KG1 (cell line): ENCODE data around the gene TNKS2.
"Not testable (repeated sequence)": the region's sequence is repeated elsewhere in the genome, so short reads cannot be mapped to it uniquely, and the experiment has no call there.

Experiments
- DNase-seq: peaks from one replicate; lab custom pipeline; 2025; lab: John Stamatoyannopoulos, UW

Gene TNKS2

DNA sequence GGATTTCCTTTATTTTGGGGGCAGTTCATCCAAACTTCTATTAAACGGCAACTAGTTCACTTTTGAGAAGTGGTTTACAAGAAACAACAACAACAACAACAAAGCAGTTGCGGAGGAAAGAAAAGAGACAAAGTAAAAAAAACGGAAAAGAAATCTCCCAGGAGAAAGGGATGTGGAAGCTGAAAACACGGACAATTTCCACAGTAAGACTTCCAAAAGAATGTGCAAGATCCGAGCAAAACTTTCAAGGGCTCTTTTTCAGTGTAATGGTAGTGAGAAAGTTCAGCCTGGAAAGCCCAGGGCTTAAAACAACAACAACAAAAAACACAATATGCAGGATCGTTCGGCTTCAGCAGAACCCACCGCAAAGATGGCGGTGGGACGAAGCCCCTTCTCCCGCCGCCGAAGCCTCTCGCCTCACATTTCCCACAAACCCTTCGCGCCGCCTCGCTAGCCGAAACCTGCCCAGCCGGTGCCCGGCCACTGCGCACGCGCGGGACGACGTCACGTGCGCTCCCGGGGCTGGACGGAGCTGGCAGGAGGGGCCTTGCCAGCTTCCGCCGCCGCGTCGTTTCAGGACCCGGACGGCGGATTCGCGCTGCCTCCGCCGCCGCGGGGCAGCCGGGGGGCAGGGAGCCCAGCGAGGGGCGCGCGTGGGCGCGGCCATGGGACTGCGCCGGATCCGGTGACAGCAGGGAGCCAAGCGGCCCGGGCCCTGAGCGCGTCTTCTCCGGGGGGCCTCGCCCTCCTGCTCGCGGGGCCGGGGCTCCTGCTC is at the start of gene TNKS2:
TSS of gene TNKS2 (plus strand) at position 553 of the 775 bp plus-strand sequence. CDS start 265 bp downstream, outside the sequence.
- DNase-seq, result peak; percentile 91

DNA sequence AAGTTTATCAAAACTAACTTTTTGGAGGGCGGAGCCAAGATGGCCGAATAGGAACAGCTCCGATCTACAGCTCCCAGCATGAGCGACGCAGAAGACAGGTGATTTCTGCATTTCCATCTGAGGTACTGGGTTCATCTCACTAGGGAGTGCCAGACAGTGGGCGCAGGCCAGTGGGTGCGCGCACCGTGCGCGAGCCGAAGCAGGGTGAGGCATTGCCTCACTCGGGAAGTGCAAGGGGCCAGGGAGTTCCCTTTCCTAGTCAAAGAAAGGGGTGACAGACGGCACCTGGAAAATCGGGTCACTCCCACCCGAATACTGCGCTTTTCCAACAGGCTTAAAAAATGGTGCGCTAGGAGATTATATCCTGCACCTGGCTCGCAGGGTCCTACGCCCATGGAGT is 48.6 kb upstream of the TNKS2 start:
- DNase-seq, result not testable (repeated sequence)

- no peak for DNase-seq
These were observed 41.9 kb upstream of the TNKS2 start for GRCh38 chr10:91756286-91756685.

GRCh38 chr10:91758303-91759146 is 39.7 kb upstream of the TNKS2 start:
- DNase-seq, result no peak

DNA sequence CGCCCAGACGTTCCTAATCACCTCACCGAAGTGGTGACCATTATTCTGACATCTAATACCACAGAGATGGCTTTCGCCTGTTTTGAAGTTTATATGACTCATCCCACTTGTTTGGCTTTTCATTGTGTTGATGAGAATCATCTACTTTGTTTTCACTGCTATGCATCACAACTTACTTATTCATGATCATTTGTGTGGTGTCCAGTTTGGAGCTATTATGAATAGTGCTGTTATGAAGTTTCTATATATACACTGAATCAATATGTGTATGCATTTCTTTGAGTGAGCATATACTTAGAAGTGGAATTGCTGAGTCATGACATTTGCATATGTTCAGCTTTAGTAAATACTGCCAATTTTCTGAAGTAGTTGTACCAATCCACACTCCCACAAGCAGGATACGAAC is 38.6 kb upstream of the TNKS2 start:
- DNase-seq, result no peak

DNA sequence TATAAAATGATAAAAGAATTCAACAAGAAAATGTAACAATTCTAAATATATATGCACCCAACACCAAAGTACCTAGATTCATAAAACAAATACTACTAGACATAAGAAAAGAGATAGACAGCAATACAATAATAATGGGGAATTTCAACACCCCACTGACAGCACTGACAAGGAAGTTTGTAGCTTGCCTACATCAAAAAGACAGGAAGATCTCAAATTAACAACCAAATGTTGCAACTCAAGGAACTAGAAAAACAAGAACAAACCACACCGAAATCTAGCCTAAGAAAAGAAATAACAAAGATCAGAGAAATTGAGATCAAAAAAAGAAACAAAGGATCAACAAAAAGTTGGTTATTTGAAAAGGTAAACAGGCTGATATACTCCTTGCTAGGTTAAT is 36.5 kb upstream of the TNKS2 start:
- no peak for DNase-seq

- DNase-seq, result no peak
These were observed 35.3 kb upstream of the TNKS2 start for GRCh38 chr10:91762878-91763277.

- DNase-seq, result no peak
These were observed 31.6 kb upstream of the TNKS2 start for GRCh38 chr10:91766676-91767075.

DNA sequence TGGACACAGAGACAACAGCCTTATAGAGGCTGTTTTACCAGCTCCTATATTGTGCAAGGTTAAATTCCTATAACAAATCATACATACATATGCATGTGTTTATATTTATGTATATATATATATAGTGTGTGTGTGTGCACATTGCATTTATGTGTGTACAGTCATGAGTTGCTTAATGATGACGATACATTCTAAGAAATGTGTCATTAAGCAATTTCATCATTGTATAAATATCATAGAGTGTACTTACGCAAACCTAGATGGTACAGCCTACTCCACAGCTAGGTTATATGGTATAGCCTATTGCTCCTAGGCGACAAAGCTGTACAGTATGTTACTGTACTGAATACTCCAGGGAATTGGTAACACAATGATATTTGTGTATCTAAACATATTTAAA is 30.1 kb upstream of the TNKS2 start:
- DNase-seq, result no peak

GRCh38 chr10:91771907-91772306 is 26.3 kb upstream of the TNKS2 start:
- no peak for DNase-seq

DNA sequence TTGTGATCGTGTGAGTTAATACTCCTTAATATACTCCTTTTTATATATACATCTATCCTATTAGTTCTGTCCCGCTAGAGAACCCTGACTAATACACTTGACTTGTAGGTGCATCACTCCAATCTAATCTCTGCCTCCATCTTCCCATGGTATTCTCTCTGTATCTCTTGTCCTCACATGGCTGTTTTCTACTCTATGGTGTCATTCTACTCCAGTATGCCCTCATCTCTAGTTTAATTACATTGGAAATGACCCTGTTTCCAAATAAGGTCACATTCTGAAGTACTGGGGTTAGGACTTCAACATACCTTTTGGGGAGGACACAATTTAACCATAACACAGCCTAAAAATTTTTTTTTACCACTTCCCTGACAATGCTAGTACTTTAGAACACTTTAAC is 25.8 kb upstream of the TNKS2 start:
- DNase-seq, result no peak

GRCh38 chr10:91772869-91773268 is 25.4 kb upstream of the TNKS2 start:
- no peak for DNase-seq

GRCh38 chr10:91774571-91774970 is 23.7 kb upstream of the TNKS2 start:
- no peak for DNase-seq

DNA sequence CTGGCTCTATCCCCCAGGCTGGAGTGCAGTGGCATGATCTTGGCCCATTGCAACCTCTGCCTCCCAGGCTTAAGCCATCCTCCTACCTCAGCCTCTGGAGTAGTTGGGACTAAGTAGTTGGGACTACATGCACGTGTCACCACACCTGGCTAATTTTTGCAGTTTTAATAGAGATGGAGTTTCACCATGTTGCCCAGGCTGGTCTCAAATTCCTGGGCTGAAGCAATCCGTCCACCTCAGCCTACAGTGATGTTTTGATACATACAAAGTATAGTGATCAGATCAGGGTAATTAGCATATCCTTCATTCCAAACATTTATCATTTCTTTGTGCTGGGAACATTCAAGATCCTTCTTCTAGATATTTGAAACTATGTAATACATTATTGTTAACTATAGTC is 22.5 kb upstream of the TNKS2 start:
- no peak for DNase-seq

- DNase-seq, result no peak
These were observed 22.0 kb upstream of the TNKS2 start for GRCh38 chr10:91776266-91776665.

- DNase-seq, result no peak
These were observed 19.7 kb upstream of the TNKS2 start for GRCh38 chr10:91778485-91778884.

DNA sequence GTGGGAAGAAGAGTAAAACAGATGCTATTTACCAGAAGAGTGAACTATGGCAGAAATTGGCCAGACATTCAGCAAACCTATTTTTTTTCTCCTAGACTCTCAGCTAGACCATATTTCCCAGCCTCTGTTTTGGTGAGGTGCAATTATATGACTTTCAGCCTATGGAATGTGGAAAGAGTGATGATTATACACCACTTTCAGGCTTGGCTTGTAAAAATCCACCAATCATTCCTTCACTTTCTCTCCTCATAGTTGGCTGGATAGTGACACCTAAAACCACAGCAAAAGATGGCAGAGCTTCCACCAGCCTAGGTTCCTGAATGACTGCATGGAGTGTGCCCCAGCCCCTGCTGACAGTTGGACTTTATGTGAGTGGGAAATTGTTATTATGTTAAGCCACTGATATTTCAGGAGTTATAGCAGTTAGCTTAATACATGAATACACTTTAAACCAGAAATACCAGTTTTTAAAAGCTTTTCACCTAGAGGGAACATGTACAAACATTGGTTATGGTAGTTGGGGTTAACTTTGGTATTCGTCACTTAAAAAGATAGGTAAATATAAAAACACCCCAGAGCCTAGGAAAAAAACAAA is 19.1 kb upstream of the TNKS2 start:
- no peak for DNase-seq

DNA sequence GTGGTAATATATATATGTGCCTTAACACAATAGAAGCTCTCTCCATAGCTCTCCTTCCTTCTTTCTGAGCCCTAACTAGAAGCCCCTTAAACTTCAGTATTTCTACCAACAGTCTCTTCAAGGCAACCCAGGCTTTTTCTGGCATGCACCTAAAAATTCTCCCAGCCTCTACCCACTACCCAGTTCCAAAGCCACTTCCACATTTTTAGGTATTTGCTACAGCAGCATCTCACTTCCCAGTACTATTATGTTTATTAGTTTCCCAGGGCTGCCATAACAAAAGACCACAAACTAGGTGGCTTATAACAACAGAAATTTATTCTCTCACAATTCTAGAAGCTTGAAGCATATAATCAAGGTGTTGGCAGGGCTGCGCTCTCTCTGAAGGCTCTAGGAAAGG is 15.7 kb upstream of the TNKS2 start:
- no peak for DNase-seq

DNA sequence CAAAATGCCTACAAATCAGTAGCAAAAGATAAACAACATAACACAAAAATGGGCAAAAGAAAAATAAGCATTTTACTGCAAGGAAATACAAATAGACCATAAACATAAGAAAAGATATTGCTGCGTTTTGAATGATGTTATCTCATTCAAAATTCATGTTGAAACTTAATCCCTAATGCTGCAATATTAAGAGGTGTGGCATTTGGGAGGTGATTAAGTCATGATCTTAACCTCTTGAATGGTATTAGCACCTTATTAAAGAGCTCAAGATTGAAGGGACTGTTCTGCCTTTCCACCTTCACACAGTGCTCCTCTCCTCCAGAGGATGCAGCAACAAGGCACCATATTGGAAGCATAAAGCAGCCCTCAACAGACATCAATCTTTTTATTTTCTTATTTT is 12.4 kb upstream of the TNKS2 start:
- DNase-seq, result no peak

DNA sequence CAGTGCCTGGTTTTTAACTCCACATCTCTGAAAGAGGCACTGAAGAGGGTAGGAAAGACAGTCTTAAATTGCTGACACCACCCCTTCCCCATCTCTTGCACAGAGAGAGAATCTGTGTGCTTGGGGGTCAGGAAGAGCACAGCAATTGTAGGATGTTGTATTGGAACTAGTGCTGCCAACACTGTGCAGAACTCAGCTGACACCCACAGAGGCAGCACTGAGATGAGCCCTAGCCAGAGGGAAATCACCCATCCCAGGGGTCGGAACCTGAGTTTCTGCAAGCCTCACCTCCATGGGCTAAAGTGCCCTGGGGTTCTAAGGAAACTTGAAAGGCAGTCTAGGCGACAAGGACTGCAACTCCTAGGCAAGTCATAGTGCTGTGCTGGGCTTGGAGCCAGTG is 11.0 kb upstream of the TNKS2 start:
- DNase-seq, result no peak

DNA sequence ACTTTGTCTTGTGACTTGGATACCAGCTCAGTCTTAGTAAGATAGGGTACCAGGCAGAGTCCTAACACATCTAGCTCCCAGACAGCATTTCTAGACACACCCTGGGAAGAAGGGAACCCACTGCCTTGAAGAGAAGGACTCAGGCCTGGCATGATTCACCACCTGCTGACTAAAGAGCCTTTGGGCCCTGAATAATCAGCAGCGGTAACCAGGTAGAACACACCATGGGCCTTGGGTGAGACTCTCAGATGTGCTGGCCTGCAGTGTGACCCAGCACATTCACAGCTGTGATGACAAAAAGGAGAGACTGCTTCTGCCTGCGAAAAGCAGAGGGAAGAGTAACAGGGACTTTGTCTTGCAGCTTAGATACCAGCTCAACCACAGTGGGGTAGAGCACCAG is 10.4 kb upstream of the TNKS2 start:
- DNase-seq, result no peak

DNA sequence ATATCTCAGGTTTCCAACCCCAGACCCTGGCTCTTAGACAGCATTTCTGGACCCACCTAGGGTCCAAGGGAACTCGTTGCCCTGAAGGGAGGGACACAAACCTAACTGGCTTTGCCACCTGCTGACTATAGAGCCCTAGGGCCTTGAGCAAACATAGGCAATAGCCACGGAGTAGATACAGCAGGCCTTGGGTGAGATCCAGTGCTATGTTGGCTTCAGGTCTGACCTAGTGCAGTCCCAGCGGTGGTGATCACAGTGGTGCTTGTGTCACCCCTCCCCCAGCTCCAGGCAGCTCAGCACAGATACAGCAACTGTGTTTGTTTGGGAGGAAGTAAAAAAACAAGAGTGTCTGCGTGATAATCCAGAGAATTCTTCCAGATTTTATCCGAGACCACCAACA is 9.7 kb upstream of the TNKS2 start:
- no peak for DNase-seq
